GOT3 (cell line): ENCODE measurements around the gene HSDL1.

ENCODE experiments used
- DNase-seq: peaks from one replicate; lab custom pipeline; 2025; ENCODE audit warnings: mixed read lengths; lab: John Stamatoyannopoulos, UW

The HSDL1 gene

DNA sequence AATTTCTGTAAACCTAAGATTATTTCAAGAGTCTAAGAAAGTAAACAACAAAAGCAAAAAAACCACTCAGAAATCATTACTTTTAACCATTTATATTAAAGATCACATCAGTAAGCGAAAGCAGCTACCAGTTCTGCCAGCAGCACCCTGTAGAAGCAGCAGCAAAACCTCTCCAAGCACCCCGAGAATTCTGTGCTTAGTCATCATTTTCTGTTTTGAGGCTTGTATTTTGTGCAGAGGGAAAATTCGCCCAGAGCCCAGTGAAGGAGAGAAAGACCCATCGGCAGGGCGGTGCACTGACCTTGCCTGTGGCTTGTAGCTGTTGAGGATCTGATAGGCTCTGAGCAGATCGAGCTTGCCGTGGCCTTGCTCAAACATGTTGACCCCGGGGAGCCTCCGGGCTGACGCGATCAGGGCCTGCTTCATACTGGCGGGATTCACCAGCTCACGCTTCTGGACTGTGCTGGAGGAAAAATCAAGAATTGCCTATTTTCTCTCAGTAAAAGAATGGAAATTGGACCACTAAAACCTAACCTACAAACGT, 63.5 kb downstream of the HSDL1 start:
- no peak for DNase-seq

DNA sequence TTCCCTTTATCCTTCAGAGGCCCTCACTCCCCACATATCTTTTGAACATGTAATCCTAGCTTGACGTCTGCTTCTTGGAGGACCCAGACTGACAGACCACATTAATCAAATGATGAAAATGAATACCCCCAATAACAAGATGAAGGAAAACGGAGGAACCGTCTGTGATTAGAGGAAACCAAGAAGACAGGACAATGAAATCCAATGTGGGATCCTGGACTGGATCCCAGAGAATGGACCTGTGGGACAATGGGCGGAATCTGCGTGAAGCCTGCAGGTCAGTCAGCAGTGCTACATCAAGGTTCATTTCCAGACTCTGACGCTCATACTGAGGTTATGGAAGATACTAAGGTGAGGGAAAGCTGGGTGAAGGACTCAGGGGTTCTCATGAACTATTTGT, 64.2 kb downstream of the HSDL1 start:
- no peak for DNase-seq

DNA sequence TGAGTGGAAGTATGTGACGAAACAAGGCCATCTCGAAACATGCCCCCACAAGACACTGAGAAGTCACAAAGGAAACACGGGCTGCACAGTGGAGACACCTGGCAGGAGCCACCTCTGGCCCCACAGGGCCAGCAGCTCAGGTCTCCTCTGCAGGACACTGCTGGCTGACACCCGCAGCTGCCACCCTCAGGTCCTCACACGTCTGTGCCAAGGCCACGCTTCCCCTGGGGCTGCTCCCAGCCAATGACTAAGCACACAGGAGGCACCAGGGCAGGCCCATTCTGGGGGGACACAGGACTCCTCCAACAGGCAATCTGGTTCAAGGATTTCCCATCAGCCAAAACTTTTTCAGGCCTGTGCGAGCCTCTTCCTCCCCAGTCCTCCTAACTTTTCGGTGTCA, 64.6 kb downstream of the HSDL1 start:
- no peak for DNase-seq

DNA sequence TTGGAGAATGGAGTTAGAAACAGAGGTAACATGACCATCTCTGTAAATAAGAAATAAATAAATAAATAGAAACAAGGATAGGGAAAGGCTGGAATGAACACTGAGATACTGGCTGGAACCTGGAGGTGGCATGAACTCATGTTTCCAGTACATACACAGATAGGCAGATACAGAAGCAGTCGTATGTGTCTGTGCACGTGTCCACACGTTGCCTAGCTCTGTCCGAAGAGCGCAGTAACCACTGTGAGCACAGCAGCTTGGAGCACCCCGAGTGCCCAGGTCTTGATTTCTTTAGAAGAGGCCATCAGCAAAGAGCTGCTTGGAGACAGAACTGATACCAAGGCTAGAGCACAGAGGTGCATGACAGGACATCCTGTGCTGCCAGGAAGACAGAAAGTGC, 65.3 kb downstream of the HSDL1 start:
- DNase-seq, result no peak

DNA sequence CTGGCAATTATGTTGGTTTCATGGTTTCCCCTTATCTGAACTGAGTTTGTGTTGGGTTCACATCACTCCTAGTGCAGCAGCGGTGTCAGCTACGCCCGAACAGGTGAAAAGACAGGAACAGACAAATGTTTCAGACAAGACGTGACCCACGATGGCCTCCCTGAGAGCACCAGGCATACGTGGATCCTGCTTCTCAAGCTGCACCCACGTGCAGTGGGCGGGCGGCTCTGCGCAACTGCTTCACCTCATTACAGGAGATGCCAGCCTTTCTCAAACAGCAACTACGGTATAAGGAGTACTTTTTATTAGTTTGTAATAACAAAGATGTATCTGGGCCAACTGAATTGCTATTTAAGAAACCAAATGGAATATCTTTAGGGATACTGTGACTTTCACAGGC, 69.6 kb downstream of the HSDL1 start:
- DNase-seq, result no peak

DNA sequence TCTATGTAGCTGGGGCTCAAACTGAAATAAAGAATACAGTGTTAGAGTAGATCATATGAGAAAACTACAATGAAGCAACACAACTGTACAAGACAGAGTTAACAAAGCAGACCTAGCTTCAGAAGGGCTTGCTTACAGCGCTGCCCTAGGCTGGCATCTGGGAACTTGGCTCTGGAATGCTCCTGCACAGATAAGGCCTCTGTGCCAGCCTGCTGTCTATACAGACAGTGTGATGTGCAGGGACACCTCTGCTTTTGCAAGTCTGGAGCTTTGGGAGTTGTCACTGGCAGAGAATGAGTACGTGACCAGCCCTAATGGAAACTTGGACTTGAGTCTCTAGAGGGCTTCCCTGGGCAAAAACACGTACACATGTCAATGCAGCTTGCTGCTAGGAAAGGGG, 70.3 kb downstream of the HSDL1 start:
- DNase-seq, result no peak
